NCI-H1048 (cell line): Measurements from ENCODE around the gene RHBDD3.

Experiments
- DNase-seq: peaks from one replicate; lab custom pipeline; 2025; lab: John Stamatoyannopoulos, UW

The RHBDD3 gene

DNA sequence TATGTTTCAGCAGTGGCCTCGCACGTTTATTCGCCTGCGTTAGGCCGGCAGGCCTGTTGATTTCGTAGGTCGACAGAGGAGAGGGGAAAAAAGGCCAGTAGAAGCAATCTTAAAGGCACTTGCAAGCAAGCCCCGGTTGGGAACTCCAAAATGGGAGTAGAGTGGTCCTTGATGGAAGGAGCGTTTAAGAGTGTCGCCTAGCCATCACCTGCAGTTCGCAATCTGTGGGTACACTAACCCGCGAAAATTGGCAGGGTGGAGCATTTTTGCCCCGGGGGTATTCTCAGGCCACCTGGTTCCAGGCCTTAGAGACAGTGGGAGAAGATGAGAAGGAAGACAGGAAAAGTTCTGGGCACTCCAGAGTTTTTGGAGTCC is 1.4 kb upstream of the RHBDD3 start:
- DNase-seq: no peak

DNA sequence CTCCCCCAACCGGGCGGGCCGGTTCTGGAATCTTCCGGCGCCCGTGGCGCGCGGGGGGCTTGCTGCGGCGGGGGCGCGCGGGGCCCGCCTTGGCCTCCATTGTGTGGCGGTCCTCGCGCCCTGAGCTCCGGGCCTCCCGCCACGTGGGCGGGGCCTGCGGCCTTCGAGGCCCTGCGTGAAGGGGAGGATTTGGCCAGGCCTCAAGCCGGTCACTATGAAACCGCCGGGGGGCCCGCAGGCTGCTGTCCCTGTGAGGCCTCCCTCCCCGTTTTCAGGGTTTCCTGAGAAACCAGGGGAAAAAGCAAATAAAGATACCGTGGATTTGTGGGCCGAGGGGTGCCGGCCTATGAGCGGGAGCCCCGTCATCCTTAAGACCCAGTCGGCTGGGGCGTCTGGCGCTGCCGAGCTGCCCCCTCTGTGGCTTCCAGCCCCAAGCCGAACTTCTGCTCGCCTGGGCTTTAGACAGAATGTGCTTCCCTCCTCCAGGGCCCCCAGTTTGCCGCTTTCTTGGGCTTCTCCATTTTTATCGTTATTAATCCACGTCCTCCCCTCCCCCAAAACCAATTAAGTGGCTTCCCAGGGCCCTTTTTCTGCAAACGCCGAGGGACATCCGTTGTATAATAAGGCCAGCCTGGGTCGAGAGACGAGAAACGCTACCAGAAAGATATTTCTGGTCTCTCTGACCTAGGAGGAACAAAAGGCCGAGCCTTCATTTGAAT is 889 bp upstream of the RHBDD3 start:
- DNase-seq: no peak

DNA sequence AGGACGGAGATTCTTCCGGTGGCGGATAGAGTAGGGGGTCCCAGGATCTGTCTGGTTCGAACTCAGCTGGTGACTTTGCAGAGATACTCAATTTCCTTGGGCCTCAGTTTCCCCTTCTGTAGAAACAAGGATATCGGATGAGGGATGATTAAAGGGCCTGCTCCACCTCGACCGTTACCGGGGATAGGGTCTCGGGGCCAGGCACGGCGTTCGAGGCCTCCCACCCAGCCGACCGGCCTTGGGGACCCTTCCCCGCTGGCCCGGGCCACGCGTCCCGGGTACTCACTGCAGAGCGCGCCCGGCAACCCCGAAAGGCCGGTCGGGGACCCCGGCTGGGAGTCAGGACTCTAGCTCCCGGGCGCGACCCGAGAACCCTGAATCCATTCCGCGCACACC is 321 bp downstream of the RHBDD3 start:
- no peak for DNase-seq

GRCh38 chr22:29266564-29267461 is 968 bp downstream of the RHBDD3 start:
- DNase-seq: no peak

GRCh38 chr22:29265929-29266328 is 1.9 kb downstream of the RHBDD3 start:
- no peak for DNase-seq

DNA sequence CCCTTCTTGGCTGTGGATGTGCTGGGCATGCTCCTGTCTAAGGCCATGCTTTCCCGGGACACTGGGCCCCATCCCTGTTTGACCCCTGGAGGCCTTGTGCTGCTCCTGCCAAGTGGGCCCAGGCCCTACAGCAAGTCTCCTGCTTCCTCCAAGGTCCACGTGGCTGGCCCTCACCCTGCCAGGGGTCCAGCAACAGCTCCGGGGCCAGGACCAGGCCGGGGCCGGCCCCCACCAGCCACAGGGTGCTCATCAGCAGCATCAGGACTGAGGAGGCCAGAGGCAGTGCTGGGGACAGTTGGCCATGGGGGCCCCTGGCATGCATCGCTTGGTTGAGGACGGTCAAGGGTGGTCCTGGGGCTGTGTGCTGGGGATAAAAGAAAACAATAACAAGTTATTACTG is 2.5 kb downstream of the RHBDD3 start:
- no peak for DNase-seq

- DNase-seq: no peak
Observed at GRCh38 chr22:29263791-29264276, 3.9 kb downstream of the RHBDD3 start.

DNA sequence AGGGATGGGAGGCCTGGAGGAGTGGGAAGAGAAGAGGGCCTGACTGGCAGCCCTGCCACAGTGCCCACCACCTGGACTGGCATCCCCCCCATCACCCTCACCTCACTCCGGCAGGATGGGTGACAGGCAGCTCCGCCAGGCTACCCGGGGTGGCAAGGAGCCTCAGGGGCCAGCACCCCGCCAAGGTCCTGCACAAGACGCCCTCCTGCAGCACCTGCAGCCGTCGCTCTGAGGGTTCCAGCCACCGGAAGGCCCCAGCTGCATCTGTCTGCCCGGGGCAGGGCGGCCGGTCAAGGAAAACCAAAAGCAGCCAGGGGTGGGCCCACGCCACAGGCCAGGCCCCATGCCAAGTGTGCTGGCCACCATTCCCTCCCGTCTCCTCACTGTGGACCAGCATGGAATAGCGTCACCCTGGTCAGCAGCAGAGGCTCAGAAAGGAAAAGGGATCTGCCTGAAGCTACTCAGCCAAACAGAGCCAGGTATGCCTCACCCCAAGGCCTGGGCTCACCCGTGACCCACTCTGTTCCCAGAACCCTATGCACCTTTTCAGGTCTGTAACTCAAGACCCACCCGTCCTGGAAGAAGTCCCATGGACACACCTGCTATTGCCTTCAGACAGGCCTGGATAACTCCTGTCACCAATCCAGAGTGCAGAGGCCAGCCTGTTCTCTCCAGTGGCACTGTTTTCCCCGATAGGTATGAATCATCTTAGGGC is 7.0 kb downstream of the RHBDD3 start:
- DNase-seq: no peak

GRCh38 chr22:29260031-29260560 is 7.7 kb downstream of the RHBDD3 start:
- DNase-seq: no peak

GRCh38 chr22:29259253-29259899 is 8.4 kb downstream of the RHBDD3 start:
- no peak for DNase-seq

- DNase-seq: no peak
Observed at GRCh38 chr22:29258407-29259252, 9.2 kb downstream of the RHBDD3 start.

DNA sequence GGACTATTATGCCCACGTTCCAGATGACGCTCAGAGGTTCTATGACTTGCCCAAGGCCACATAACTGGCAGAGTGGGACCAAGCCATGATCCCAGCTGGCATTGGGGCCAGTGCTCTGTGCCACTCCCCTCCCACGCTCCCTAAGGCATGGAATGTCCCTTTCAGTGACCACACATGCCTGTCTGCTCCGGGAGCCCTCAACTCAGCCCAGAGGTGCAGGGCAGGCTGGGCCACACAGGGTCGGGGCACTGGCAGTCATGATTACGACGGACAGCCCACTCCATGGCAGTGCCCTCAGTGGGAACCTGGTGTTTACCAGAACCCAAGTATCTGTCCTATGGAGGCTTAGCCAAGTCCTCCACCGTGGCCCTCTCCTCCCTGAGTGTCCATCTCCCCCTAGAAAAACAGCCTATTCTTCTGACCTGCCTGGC is 10.0 kb downstream of the RHBDD3 start:
- no peak for DNase-seq

DNA sequence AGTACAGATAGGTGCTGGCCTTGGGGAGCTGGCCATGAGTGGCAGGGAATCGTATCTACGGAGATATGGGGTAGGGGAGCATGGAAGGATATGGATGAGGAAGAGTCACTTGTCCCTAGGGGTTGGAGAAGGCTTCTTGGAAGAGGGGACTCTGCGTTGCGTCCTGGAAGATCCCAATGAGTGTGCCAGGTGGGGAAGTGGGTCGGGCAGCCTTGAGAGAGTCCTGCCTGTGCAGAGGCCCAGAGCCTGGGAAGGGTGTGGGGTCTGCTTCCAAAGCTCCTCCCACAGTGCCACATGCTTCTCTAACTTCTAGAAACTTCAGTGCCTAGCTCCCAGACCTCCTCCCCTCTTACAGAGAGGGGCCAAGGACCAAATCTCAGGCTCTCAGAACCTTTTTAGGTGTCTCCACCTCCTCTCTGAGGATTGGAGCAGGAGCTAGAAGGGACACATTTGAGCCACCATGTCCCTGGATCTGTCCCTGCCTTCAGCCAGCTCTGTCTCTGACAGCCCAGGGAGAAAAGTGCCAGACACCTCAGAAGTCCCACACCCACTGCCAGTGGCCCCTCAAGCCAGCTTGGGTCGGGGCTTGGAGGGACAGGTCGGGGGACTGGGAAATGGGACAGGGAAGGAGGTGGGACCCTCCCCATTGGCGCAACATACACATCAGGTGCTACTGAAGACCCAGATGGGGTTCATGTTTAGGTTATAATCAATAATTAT is 11.0 kb downstream of the RHBDD3 start:
- DNase-seq: no peak

- DNase-seq: no peak
Observed at GRCh38 chr22:29255064-29255621, 12.6 kb downstream of the RHBDD3 start.

GRCh38 chr22:29254286-29254660 is 13.5 kb downstream of the RHBDD3 start:
- DNase-seq: no peak

GRCh38 chr22:29253561-29254285 is 14.1 kb downstream of the RHBDD3 start:
- no peak for DNase-seq

GRCh38 chr22:29251981-29252911 is 15.5 kb downstream of the RHBDD3 start:
- no peak for DNase-seq

GRCh38 chr22:29251265-29251664 is 16.5 kb downstream of the RHBDD3 start:
- no peak for DNase-seq
